ENCODE measurements around the gene HOXB4.

The HOXB4 gene

GRCh38 chr17:48562934-48563333 is 15.2 kb downstream of the HOXB4 start:
- in situ Hi-C loops (cut with MboI; ENCODE audit: low sequenced_read_pairs) = no loop called here

- in situ Hi-C loops (cut with MboI; ENCODE audit: low sequenced_read_pairs) = no loop called here
Measured at GRCh38 chr17:48561884-48562810, 16.0 kb downstream of the HOXB4 start.

- in situ Hi-C loops (cut with MboI; ENCODE audit: low sequenced_read_pairs) = no loop called here
Measured at GRCh38 chr17:48559840-48560817, 18.0 kb downstream of the HOXB4 start.

GRCh38 chr17:48559122-48559839 is 18.9 kb downstream of the HOXB4 start:
- in situ Hi-C loops (cut with MboI; ENCODE audit: low sequenced_read_pairs) = no loop called here

GRCh38 chr17:48558831-48559121 is 19.4 kb downstream of the HOXB4 start:
- in situ Hi-C loops (cut with MboI; ENCODE audit: low sequenced_read_pairs) = no loop called here

- in situ Hi-C loops (cut with MboI; ENCODE audit: low sequenced_read_pairs) = no loop called here
Measured at GRCh38 chr17:48558057-48558830, 19.9 kb downstream of the HOXB4 start.

GRCh38 chr17:48556576-48557401 is 21.4 kb downstream of the HOXB4 start:
- in situ Hi-C loops (cut with MboI; ENCODE audit: low sequenced_read_pairs) = no loop called here

- in situ Hi-C loops (cut with MboI; ENCODE audit: low sequenced_read_pairs) = no loop called here
Measured at GRCh38 chr17:48556229-48556575, 21.9 kb downstream of the HOXB4 start.

GRCh38 chr17:48555258-48556228 is 22.6 kb downstream of the HOXB4 start:
- in situ Hi-C loops (cut with MboI; ENCODE audit: low sequenced_read_pairs) = no loop called here

GRCh38 chr17:48554412-48555257 is 23.5 kb downstream of the HOXB4 start:
- in situ Hi-C loops (cut with MboI; ENCODE audit: low sequenced_read_pairs) = no loop called here

GRCh38 chr17:48553826-48554225 is 24.3 kb downstream of the HOXB4 start:
- in situ Hi-C loops (cut with MboI; ENCODE audit: low sequenced_read_pairs) = no loop called here

GRCh38 chr17:48553190-48553547 is 25.0 kb downstream of the HOXB4 start:
- in situ Hi-C loops (cut with MboI; ENCODE audit: low sequenced_read_pairs) = no loop called here

GRCh38 chr17:48552466-48553189 is 25.5 kb downstream of the HOXB4 start:
- in situ Hi-C loops (cut with MboI; ENCODE audit: low sequenced_read_pairs) = no loop called here

- in situ Hi-C loops (cut with MboI; ENCODE audit: low sequenced_read_pairs) = no loop called here
Measured at GRCh38 chr17:48551596-48552465, 26.3 kb downstream of the HOXB4 start.

- in situ Hi-C loops (cut with MboI; ENCODE audit: low sequenced_read_pairs) = no loop called here
Measured at GRCh38 chr17:48551214-48551555, 27.0 kb downstream of the HOXB4 start.

Data from HL-60/S4 treated with phorbol 12-myristate 13-acetate at 8.2 ng/mL for 4 days and 3 days (cell line).